HepG2 (cell line): ENCODE results near the gene HEXIM1. TPM values are rescaled to one million over a fixed set of nuclear protein-coding genes. Genes with fewer than 3 reads are reported as not detected.

Source experiments
- ADNP ChIP-seq: sonication (generic); formaldehyde crosslinking; IDR thresholded peaks from 2 replicates; pipeline ENCODE4 v1.4.0; 2020; ENCODE audit warnings: missing genetic modification reagents
- CEBPB ChIP-seq: IDR thresholded peaks from 2 replicates; pipeline ENCODE4 v1.6.1; 2011; ENCODE audit warnings: low read depth, low read length, improper control_type of control experiment, borderline replicate concordance
- GATAD2A ChIP-seq: IDR thresholded peaks from 2 replicates; pipeline ENCODE4 v1.6.1; 2016
- GMEB1 ChIP-seq: sonication (generic); formaldehyde crosslinking; IDR thresholded peaks from 2 replicates; pipeline ENCODE4 v1.5.1; 2020; ENCODE audit warnings: missing genetic modification reagents, mild to moderate bottlenecking, borderline replicate concordance
- HOXA3 ChIP-seq: sonication (generic); formaldehyde crosslinking; IDR thresholded peaks from 2 replicates; pipeline ENCODE4 v1.5.0; 2020; ENCODE audit warnings: missing genetic modification reagents
- KLF13 ChIP-seq: sonication (generic); formaldehyde crosslinking; IDR thresholded peaks from 2 replicates; pipeline ENCODE4 v1.4.0; 2020; ENCODE audit warnings: mild to moderate bottlenecking, missing genetic modification reagents
- KMT2B ChIP-seq: IDR thresholded peaks from 2 replicates; pipeline ENCODE4 v1.6.1; 2016; ENCODE audit warnings: missing genetic modification reagents, missing compliant biosample characterization
- NFKBIZ ChIP-seq: IDR thresholded peaks from 2 replicates; pipeline ENCODE4 v1.6.1; 2018; ENCODE audit warnings: missing genetic modification reagents, missing compliant biosample characterization
- NKX3-1 ChIP-seq: sonication (generic); formaldehyde crosslinking; IDR thresholded peaks from 2 replicates; pipeline ENCODE4 v1.5.0; 2020; ENCODE audit warnings: missing genetic modification reagents
- NR0B2 ChIP-seq: sonication (generic); formaldehyde crosslinking; IDR thresholded peaks from 2 replicates; pipeline ENCODE4 v1.4.0; 2020; ENCODE audit warnings: mild to moderate bottlenecking, missing genetic modification reagents
- PITX1 ChIP-seq: sonication (generic); formaldehyde crosslinking; IDR thresholded peaks from 2 replicates; pipeline ENCODE4 v1.5.1; 2020; ENCODE audit warnings: mild to moderate bottlenecking, missing genetic modification reagents
- PTBP1 ChIP-seq: fragments of 200-400 bp; formaldehyde crosslinking; IDR thresholded peaks from 2 replicates; pipeline ENCODE4 v1.6.1; 2018; ENCODE audit warnings: low read length, low read depth; ENCODE audit not compliant: poor library complexity, severe bottlenecking
- SRY ChIP-seq: sonication (generic); formaldehyde crosslinking; IDR thresholded peaks from 2 replicates; pipeline ENCODE4 v1.8.0; 2022; ENCODE audit warnings: mild to moderate bottlenecking, missing genetic modification reagents
- THYN1 ChIP-seq: sonication (generic); formaldehyde crosslinking; IDR thresholded peaks from 2 replicates; pipeline ENCODE4 v1.8.1; 2023; ENCODE audit warnings: low read depth, mild to moderate bottlenecking, moderate library complexity, missing genetic modification reagents, borderline replicate concordance
- TOE1 ChIP-seq: sonication (generic); formaldehyde crosslinking; IDR thresholded peaks from 2 replicates; pipeline ENCODE4 v1.4.0; 2020; ENCODE audit warnings: mild to moderate bottlenecking, missing genetic modification reagents
- ZFP41 ChIP-seq: sonication (generic); formaldehyde crosslinking; IDR thresholded peaks from 2 replicates; pipeline ENCODE4 v1.4.0; 2020; ENCODE audit warnings: mild to moderate bottlenecking, missing genetic modification reagents, borderline replicate concordance
- ZMAT3 ChIP-seq: sonication (generic); formaldehyde crosslinking; conservative IDR thresholded peaks from 2 replicates; pipeline ENCODE4 v1.7.0; 2021; ENCODE audit warnings: missing genetic modification reagents
- ZNF326 ChIP-seq: sonication (generic); formaldehyde crosslinking; IDR thresholded peaks from 2 replicates; pipeline ENCODE4 v1.4.0; 2020; ENCODE audit warnings: missing genetic modification reagents, borderline replicate concordance
- ZNF546 ChIP-seq: sonication (generic); formaldehyde crosslinking; conservative IDR thresholded peaks from 2 replicates; pipeline ENCODE4 v1.8.1; 2023; ENCODE audit warnings: mild to moderate bottlenecking, missing genetic modification reagents
- ZNF598 ChIP-seq: sonication (generic); formaldehyde crosslinking; IDR thresholded peaks from 2 replicates; pipeline ENCODE4 v1.5.1; 2020; ENCODE audit warnings: mild to moderate bottlenecking, missing genetic modification reagents, borderline replicate concordance
- ZNF672 ChIP-seq: sonication (generic); formaldehyde crosslinking; IDR thresholded peaks from 2 replicates; pipeline ENCODE4 v1.8.1; 2022; ENCODE audit warnings: missing genetic modification reagents
- ZNF740 ChIP-seq: sonication (generic); formaldehyde crosslinking; IDR thresholded peaks from 2 replicates; pipeline ENCODE4 v1.4.0; 2020; ENCODE audit warnings: missing genetic modification reagents
- polyA plus RNA-seq, 8 experiments: library from polyadenylated mRNA; depleted of rRNA in 3 of 8; stranded (reverse) in 7 of 8; unstranded in 1 of 8; fragments of >200 nt; fragmentation: Illumina TruSeq in 4 of 8; extraction: Trizol in 4 of 8; gene quantifications; 2 replicates each; pipeline versions ENCODE4 v1.2.1 to v1.2.3, GENCODE V29; 2011 to 2016; ENCODE audit warnings: low read depth in 4 of 8, missing spikeins in 1 of 8, mixed read lengths in 1 of 8; ENCODE audit not compliant: insufficient read depth in 1 of 8
- total RNA-seq, 5 experiments: library from RNA; depleted of rRNA; stranded (reverse); fragments of >200 nt; fragmentation: Illumina TruSeq; extraction: Trizol; gene quantifications; 2 replicates each; pipeline ENCODE4 v1.2.3, GENCODE V29; 2016; ENCODE audit warnings: low read depth in 1 of 5
- TF ChIP-seq, protein P1 (sequence below): sonication (generic); formaldehyde crosslinking; IDR thresholded peaks from 2 replicates; pipeline ENCODE4 v1.4.0; 2020; ENCODE audit warnings: missing genetic modification reagents, mild to moderate bottlenecking, borderline replicate concordance
- TF ChIP-seq, protein P2 (sequence below): sonication (generic); formaldehyde crosslinking; IDR thresholded peaks from 2 replicates; pipeline ENCODE4 v1.5.1; 2020; ENCODE audit warnings: missing genetic modification reagents, mild to moderate bottlenecking, borderline replicate concordance

Gene HEXIM1
- total and polyA plus RNA-seq, 2 of the 13 experiments (the other 11 are each of a cell fraction or from before 2014, with no cell fraction given): 10.5 to 16.6 TPM

DNA sequence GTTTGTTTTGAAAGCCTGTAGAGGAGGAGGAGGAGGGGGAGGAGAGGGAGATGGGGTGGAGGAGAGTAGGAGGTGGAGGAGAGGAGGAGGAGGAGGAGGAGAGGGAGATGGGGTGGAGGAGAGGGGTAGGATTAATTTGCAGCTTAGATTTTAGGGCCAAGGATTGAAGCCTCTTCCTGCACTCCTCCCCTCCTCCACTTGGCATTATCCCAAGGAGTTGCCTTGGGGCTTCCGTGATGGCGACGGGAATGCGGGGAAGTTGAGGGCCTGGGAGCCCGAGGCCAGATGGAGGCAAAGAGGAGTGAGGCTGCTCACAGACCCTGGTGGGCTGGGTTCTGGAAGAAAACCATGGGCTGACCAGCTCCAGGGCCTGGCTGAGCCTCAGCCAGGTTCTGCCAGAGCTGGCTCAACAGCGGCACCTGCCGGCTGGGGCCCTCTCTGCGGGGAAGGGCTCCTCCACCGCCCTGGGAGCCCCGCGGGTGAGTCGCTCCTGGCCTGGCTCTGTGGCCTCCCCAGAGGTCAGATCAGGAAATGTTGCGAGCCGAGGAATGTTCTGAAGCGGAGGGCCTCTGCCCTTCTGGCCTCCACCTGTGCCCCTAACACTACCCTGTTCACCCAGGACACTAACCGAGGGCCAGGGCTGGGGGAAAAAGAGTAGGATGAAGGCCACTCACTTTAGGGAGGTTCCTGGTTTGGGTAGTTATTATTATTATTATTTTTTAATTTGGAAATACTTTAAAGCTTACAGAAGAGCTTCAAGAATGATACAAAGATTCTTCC is 49.5 kb downstream of the HEXIM1 start (continued):
- 0 out of 2 replicates have a peak, but pooled peaks have one; percentile 45 for TF ChIP-seq ZFP41
- 0 out of 2 replicates have a peak, but pooled peaks have one; percentile 60 for TF ChIP-seq TOE1 (CRISPR knock-in tag)
- TF ChIP-seq NFKBIZ: peak; percentile 84
- no peak for TF ChIP-seq NKX3-1
- no peak for TF ChIP-seq ZMAT3 (CRISPR knock-in tag)
- peak; percentile 71 for TF ChIP-seq ZNF598 (CRISPR knock-in tag)
- no peak for TF ChIP-seq ZNF326 (CRISPR knock-in tag)
- peak; percentile 79; the same call in 1 of the 2 replicates for TF ChIP-seq NR0B2 (CRISPR knock-in tag)
- peak; percentile 64; the same call in 1 of the 2 replicates for TF ChIP-seq SRY (CRISPR knock-in tag)
- TF ChIP-seq ADNP (CRISPR knock-in tag): peak; percentile 91
- peak; percentile 77 for TF ChIP-seq HOXA3 (CRISPR knock-in tag)
- TF ChIP-seq, protein P1, sequence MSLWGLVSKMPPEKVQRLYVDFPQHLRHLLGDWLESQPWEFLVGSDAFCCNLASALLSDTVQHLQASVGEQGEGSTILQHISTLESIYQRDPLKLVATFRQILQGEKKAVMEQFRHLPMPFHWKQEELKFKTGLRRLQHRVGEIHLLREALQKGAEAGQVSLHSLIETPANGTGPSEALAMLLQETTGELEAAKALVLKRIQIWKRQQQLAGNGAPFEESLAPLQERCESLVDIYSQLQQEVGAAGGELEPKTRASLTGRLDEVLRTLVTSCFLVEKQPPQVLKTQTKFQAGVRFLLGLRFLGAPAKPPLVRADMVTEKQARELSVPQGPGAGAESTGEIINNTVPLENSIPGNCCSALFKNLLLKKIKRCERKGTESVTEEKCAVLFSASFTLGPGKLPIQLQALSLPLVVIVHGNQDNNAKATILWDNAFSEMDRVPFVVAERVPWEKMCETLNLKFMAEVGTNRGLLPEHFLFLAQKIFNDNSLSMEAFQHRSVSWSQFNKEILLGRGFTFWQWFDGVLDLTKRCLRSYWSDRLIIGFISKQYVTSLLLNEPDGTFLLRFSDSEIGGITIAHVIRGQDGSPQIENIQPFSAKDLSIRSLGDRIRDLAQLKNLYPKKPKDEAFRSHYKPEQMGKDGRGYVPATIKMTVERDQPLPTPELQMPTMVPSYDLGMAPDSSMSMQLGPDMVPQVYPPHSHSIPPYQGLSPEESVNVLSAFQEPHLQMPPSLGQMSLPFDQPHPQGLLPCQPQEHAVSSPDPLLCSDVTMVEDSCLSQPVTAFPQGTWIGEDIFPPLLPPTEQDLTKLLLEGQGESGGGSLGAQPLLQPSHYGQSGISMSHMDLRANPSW (CRISPR knock-in tag): peak; percentile 82; the same call in 1 of the 2 replicates
- peak; percentile 87 for TF ChIP-seq ZNF740
- TF ChIP-seq KMT2B (CRISPR knock-in tag): no peak; the same call in 1 of the 2 replicates
- TF ChIP-seq ZNF672 (CRISPR knock-in tag): no peak
- TF ChIP-seq THYN1 (CRISPR knock-in tag): no peak
- TF ChIP-seq KLF13 (CRISPR knock-in tag): 0 out of 2 replicates have a peak, but pooled peaks have one; percentile 76
- TF ChIP-seq ZNF546 (CRISPR knock-in tag): 0 out of 2 replicates have a peak, but pooled peaks have one; percentile 70
- TF ChIP-seq GMEB1 (CRISPR knock-in tag): peak; percentile 75; the same call in 1 of the 2 replicates
- TF ChIP-seq PTBP1: peak; percentile 80
- TF ChIP-seq PITX1: peak; percentile 91; the same call in 1 of the 2 replicates
- peak; percentile 93 for TF ChIP-seq GATAD2A (CRISPR knock-in tag)
- TF ChIP-seq, protein P2, sequence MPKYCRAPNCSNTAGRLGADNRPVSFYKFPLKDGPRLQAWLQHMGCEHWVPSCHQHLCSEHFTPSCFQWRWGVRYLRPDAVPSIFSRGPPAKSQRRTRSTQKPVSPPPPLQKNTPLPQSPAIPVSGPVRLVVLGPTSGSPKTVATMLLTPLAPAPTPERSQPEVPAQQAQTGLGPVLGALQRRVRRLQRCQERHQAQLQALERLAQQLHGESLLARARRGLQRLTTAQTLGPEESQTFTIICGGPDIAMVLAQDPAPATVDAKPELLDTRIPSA (CRISPR knock-in tag): no peak; the same call in 1 of the 2 replicates
- TF ChIP-seq CEBPB: no peak
